Astrocyte of the spinal cord (primary cell): ENCODE data around the gene UGT3A2.
"Not testable (repeated sequence)": the region's sequence is repeated elsewhere in the genome, so short reads cannot be mapped to it uniquely, and the experiment has no call there.

Experiments used
- DNase-seq: peaks from one replicate; pipeline ENCODE4 v3.0.0; 2011; ENCODE audit warnings: low read depth, low spot score
- H3K4me3 ChIP-seq: 2 replicates; pipeline ENCODE4 v1.5.1; 2011; ENCODE audit warnings: low read depth, mild to moderate bottlenecking, low read length, moderate library complexity
- CTCF ChIP-seq: IDR thresholded peaks from 2 replicates; pipeline ENCODE4 v1.5.1; 2012; ENCODE audit warnings: low read depth, mild to moderate bottlenecking, low read length, inconsistent platforms
- in situ Hi-C: cut with HindIII; loops from 2 replicates; pipeline ENCODE4 v1.10.0; 2017; ENCODE audit warnings: low sequenced_read_pairs

Gene UGT3A2

DNA sequence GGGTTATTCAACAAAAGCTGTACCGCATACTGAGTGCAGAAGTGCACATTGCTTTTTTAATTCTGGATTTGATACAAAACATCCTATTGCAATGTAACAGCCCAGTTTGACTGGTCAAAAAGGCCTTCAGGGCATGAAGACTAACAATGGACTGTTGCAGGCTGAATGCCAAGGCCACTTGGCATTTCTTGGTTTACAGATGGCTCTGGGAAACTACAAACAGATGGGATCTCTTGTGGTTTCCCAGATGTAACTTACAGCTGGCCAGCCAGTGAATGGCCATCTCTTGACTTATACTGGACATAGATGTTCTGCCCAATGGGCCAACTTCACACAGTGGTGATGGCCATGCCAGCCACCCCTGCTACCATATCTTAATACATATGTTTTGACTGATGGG, 36.8 kb downstream of the UGT3A2 start:
- no peak for TF ChIP-seq CTCF
- H3K4me3 ChIP-seq, result no peak overlapping the region
- in situ Hi-C loops, result no loop called here
- no peak for DNase-seq

- no peak for TF ChIP-seq CTCF
- no peak for DNase-seq
- in situ Hi-C loops, result no loop called here
- H3K4me3 ChIP-seq, result no peak overlapping the region
These were observed 37.7 kb downstream of the UGT3A2 start for GRCh38 chr5:36028816-36029465.

DNA sequence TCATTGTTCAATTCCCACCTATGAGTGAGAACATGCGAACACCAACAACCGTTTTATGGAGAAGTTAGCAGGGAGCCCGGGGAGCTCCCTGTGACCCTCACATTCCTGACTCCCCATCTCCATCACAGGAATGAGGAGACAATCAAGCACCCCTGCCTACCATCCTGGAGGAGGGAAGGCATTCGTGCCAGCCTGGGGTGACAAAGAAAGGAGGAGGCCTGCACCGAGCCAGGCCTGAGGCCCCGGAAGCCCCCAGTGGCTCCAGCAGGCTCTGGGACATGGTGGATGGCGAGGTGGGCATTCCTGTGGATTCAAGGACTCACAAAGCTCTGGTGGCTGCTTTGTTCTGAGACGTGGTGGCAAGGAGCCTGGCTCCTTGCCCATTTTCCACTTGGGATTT, 39.0 kb downstream of the UGT3A2 start:
- no peak for TF ChIP-seq CTCF
- no peak overlapping the region for H3K4me3 ChIP-seq
- in situ Hi-C loops, result no loop called here
- no peak for DNase-seq

GRCh38 chr5:36026706-36027465, 39.8 kb downstream of the UGT3A2 start:
- DNase-seq, result no peak
- no peak overlapping the region for H3K4me3 ChIP-seq
- in situ Hi-C loops, result no loop called here
- TF ChIP-seq CTCF, result no peak

- in situ Hi-C loops, DNase-seq, H3K4me3 ChIP-seq: not testable (repeated sequence)
These were observed 44.4 kb downstream of the UGT3A2 start for GRCh38 chr5:36022246-36022645.

DNA sequence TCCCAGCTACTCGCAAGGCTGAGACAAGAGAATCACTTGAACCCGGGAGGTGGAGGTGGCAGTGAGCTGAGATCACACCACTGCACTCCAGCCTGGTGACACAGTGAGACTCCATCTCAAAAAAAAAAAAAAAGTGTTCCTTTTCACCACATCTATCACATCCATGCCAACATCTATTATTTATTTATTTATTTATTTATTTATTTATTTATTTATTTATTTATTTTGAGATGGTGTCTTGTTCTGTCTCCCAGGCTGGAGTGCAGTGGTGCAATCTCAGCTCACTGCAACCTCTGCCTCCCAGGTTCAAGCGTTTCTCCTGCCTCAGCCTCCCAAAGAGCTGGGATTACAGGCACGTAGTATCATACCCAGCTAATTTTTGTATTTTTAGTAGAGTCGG, 47.1 kb downstream of the UGT3A2 start:
- H3K4me3 ChIP-seq, in situ Hi-C loops, DNase-seq: not testable (repeated sequence)

GRCh38 chr5:36017622-36018021, 49.1 kb downstream of the UGT3A2 start:
- TF ChIP-seq CTCF, result no peak
- in situ Hi-C loops, result no loop called here
- H3K4me3 ChIP-seq, result no peak overlapping the region
- no peak for DNase-seq
